Sigmoid colon (tissue), 4 donors: ENCODE results near the gene RAB3IL1.

Experiments used
- CTCF ChIP-seq, 4 experiments: fragments of 450-650 bp in 3 of 4; fragments of 200-600 bp in 1 of 4; IDR thresholded peaks; one replicate each; pipeline ENCODE4 v1.5.1; 2016 to 2019; ENCODE audit warnings: antibody characterized with exemption in 4 of 4, mild to moderate bottlenecking in 3 of 4, moderate library complexity in 2 of 4
- EP300 ChIP-seq, 4 donors: sonication (generic); formaldehyde crosslinking; IDR thresholded peaks; one replicate each; pipeline ENCODE4 v1.6.1; 2017; ENCODE audit warnings: antibody characterized with exemption in 4 of 4
- POLR2AphosphoS5 ChIP-seq, 4 donors: sonication (generic); formaldehyde crosslinking; IDR thresholded peaks; one replicate each; pipeline ENCODE4 v1.6.1; 2017; ENCODE audit warnings: antibody characterized with exemption in 4 of 4

GRCh38 chr11:61918251-61918937, 1.0 kb upstream of the RAB3IL1 start:
- TF ChIP-seq EP300 (IDR thresholded peaks at IDR 0.05) (no peak), POLR2AphosphoS5 (IDR thresholded peaks at IDR 0.05) (no peak), CTCF (IDR thresholded peaks at IDR 0.05) (no peak)
